Measurements from ENCODE around the gene CASP7.
A peak's percentile ranks its signal among the peaks of the same experiment; 100 is the strongest.

Gene CASP7

GRCh38 chr10:113693348-113693747, 13.6 kb downstream of the CASP7 start:
- DNase-seq (ENCODE audit: extremely low read depth, low read depth) = no peak
- no peak overlapping the region for H3K4me3 ChIP-seq (replicated peaks; ENCODE audit: low read depth, low read length)
- TF ChIP-seq CTCF (IDR thresholded peaks at IDR 0.05; ENCODE audit: low read depth, low read length, missing control alignments) = no peak

GRCh38 chr10:113695691-113696090, 16.0 kb downstream of the CASP7 start:
- DNase-seq (ENCODE audit: extremely low read depth, low read depth) = no peak
- TF ChIP-seq CTCF (IDR thresholded peaks at IDR 0.05; ENCODE audit: low read depth, low read length, missing control alignments) = no peak
- no peak overlapping the region for H3K4me3 ChIP-seq (replicated peaks; ENCODE audit: low read depth, low read length)

GRCh38 chr10:113697595-113697994, 17.9 kb downstream of the CASP7 start:
- no peak overlapping the region for H3K4me3 ChIP-seq (replicated peaks; ENCODE audit: low read depth, low read length)
- DNase-seq (ENCODE audit: extremely low read depth, low read depth) = no peak
- no peak for TF ChIP-seq CTCF (IDR thresholded peaks at IDR 0.05; ENCODE audit: low read depth, low read length, missing control alignments)

GRCh38 chr10:113704637-113705343, 25.1 kb downstream of the CASP7 start:
- H3K4me3 ChIP-seq (replicated peaks; ENCODE audit: low read depth, low read length) = no peak overlapping the region
- TF ChIP-seq CTCF (IDR thresholded peaks at IDR 0.05; ENCODE audit: low read depth, low read length, missing control alignments) = peak; percentile 74
- DNase-seq (ENCODE audit: extremely low read depth, low read depth) = no peak

- no peak overlapping the region for H3K4me3 ChIP-seq (replicated peaks; ENCODE audit: low read depth, low read length)
- TF ChIP-seq CTCF (IDR thresholded peaks at IDR 0.05; ENCODE audit: low read depth, low read length, missing control alignments) = no peak
- DNase-seq (ENCODE audit: extremely low read depth, low read depth) = no peak
These were observed 25.6 kb downstream of the CASP7 start for GRCh38 chr10:113705344-113705652.

- no peak overlapping the region for H3K4me3 ChIP-seq (replicated peaks; ENCODE audit: low read depth, low read length)
- TF ChIP-seq CTCF (IDR thresholded peaks at IDR 0.05; ENCODE audit: low read depth, low read length, missing control alignments) = no peak
These were observed 26.9 kb downstream of the CASP7 start for GRCh38 chr10:113706623-113707022.

GRCh38 chr10:113708640-113709039, 28.9 kb downstream of the CASP7 start:
- TF ChIP-seq CTCF (IDR thresholded peaks at IDR 0.05; ENCODE audit: low read depth, low read length, missing control alignments) = no peak
- no peak overlapping the region for H3K4me3 ChIP-seq (replicated peaks; ENCODE audit: low read depth, low read length)
- no peak for DNase-seq (ENCODE audit: extremely low read depth, low read depth)

More at GRCh38 chr10:113706623-113707022, 26.9 kb downstream of the CASP7 start:
- no peak for DNase-seq (ENCODE audit: extremely low read depth, low read depth)
